ENCODE results near the gene WDPCP. TPM values are rescaled to one million over a fixed set of nuclear protein-coding genes. Genes with fewer than 3 reads are reported as not detected.
A peak's percentile ranks its signal among the peaks of the same experiment; 100 is the strongest.
"Not testable (repeated sequence)": the region's sequence is repeated elsewhere in the genome, so short reads cannot be mapped to it uniquely, and the experiment has no call there.

WDPCP gene
- total and polyA plus RNA-seq, 3 donors from 2014 or later = 8.3 to 23.5 (median 20.1) TPM

GRCh38 chr2:63627866-63628265 is 39.6 kb upstream of the WDPCP start:
- no peaks in the 10 kb centered on the region for H3K4me1 ChIP-seq
- intact Hi-C loops (cut with DNase I; ENCODE audit: low total_unique reads) = no loop called here
- no peak overlapping the region for H3K27ac ChIP-seq
- H3K27me3 ChIP-seq = no peaks in the 10 kb centered on the region
- H3K36me3 ChIP-seq (ENCODE audit: low read depth, missing control alignments) = no peaks in the 10 kb centered on the region
- H3K9me3 ChIP-seq = no peaks in the 10 kb centered on the region
- TF ChIP-seq POLR2A (IDR thresholded peaks at IDR 0.05) (no peak), CTCF (IDR thresholded peaks at IDR 0.05) (no peak)
- 85% methylated on average over 15 of the region's 15 CpGs for WGBS, 2 donors
- no peak overlapping the region for H3K4me3 ChIP-seq
- no peak for DNase-seq

- H3K36me3 ChIP-seq (ENCODE audit: low read depth, missing control alignments); intact Hi-C loops (cut with DNase I; ENCODE audit: low total_unique reads); H3K9me3 ChIP-seq; H3K4me1 ChIP-seq; DNase-seq; H3K27me3 ChIP-seq; H3K4me3 ChIP-seq; H3K27ac ChIP-seq: not testable (repeated sequence)
- 84 to 88% methylated on average over 2 of the region's 2 CpGs for WGBS, 2 donors
Measured at GRCh38 chr2:63623763-63624162, 35.5 kb upstream of the WDPCP start.

- no peaks in the 10 kb centered on the region for H3K4me1 ChIP-seq
- TF ChIP-seq CTCF (IDR thresholded peaks at IDR 0.05) = no peak
- TF ChIP-seq POLR2A (IDR thresholded peaks at IDR 0.05) = no peak
- H3K36me3 ChIP-seq (ENCODE audit: low read depth, missing control alignments) = no peaks in the 10 kb centered on the region
- H3K27ac ChIP-seq = no peak overlapping the region
- WGBS, 2 donors = 62 to 84% methylated on average over 18 to 25 of the region's 31 CpGs
- H3K9me3 ChIP-seq = no peaks in the 10 kb centered on the region
- H3K27me3 ChIP-seq = no peaks in the 10 kb centered on the region
- DNase-seq = peak; percentile 24
- H3K4me3 ChIP-seq = peak overlapping the region; percentile 36 to 42
- intact Hi-C loops (cut with DNase I; ENCODE audit: low total_unique reads) = no loop called here
Measured at GRCh38 chr2:63622751-63623150, 34.5 kb upstream of the WDPCP start.

- H3K4me3 ChIP-seq = no peak overlapping the region
- no peak for DNase-seq
- H3K9me3 ChIP-seq = no peaks in the 10 kb centered on the region
- H3K27me3 ChIP-seq = no peaks in the 10 kb centered on the region
- WGBS, 2 donors = 96% methylated on average over 2 of the region's 2 CpGs
- no peak overlapping the region for H3K27ac ChIP-seq
- no peaks in the 10 kb centered on the region for H3K36me3 ChIP-seq (ENCODE audit: low read depth, missing control alignments)
- intact Hi-C loops (cut with DNase I; ENCODE audit: low total_unique reads) = no loop called here
- H3K4me1 ChIP-seq = no peaks in the 10 kb centered on the region
- no peak for TF ChIP-seq POLR2A (IDR thresholded peaks at IDR 0.05)
- no peak for TF ChIP-seq CTCF (IDR thresholded peaks at IDR 0.05)
Measured at GRCh38 chr2:63619328-63619727, 31.1 kb upstream of the WDPCP start.

- WGBS, 2 donors = 67 to 68% methylated on average over 1 of the region's 1 CpG
- no peak overlapping the region for H3K27ac ChIP-seq
- H3K27me3 ChIP-seq = no peaks in the 10 kb centered on the region
- DNase-seq = no peak
- H3K4me1 ChIP-seq = no peaks in the 10 kb centered on the region
- TF ChIP-seq POLR2A (IDR thresholded peaks at IDR 0.05) (no peak), CTCF (IDR thresholded peaks at IDR 0.05) (no peak)
- H3K4me3 ChIP-seq = no peak overlapping the region
- intact Hi-C loops (cut with DNase I; ENCODE audit: low total_unique reads) = no loop called here
- no peaks in the 10 kb centered on the region for H3K36me3 ChIP-seq (ENCODE audit: low read depth, missing control alignments)
- no peaks in the 10 kb centered on the region for H3K9me3 ChIP-seq
Measured at GRCh38 chr2:63617366-63617765, 29.1 kb upstream of the WDPCP start.
